Esophagus muscularis mucosa (tissue), 4 donors: Measurements from ENCODE around the gene CPEB3. TPM values are rescaled to one million over a fixed set of nuclear protein-coding genes. Genes with fewer than 3 reads are reported as not detected.

ENCODE experiments used
- DNase-seq: peaks from one replicate; pipeline ENCODE4 v3.0.0-alpha.2; 2017; ENCODE audit errors: extremely low spot score
- H3K27ac ChIP-seq, 4 donors: fragments of 200-600 bp; sonication (generic); replicated peaks in 1 of 4; 1 replicate in 3 of 4; 2 replicates in 1 of 4; pipeline ENCODE4 v1.5.1; 2016 to 2019; ENCODE audit warnings: mild to moderate bottlenecking in 1 of 4
- H3K27me3 ChIP-seq, 4 donors: fragments of 200-600 bp; sonication (generic); one replicate each; pipeline versions ENCODE4 v1.5.1 to v1.6.0; 2016 to 2019
- H3K36me3 ChIP-seq, 4 donors: fragments of 200-600 bp; sonication (generic); one replicate each; pipeline ENCODE4 v1.5.1; 2016 to 2019
- H3K4me1 ChIP-seq, 4 donors: fragments of 200-600 bp; sonication (generic); one replicate each; pipeline ENCODE4 v1.5.1; 2016 to 2019
- H3K4me3 ChIP-seq, 4 donors: fragments of 200-600 bp; sonication (generic); 1 replicate in 2 of 4; 2 replicates in 2 of 4; pipeline ENCODE4 v1.5.1; 2016 to 2019; ENCODE audit warnings: mild to moderate bottlenecking in 4 of 4, moderate library complexity in 1 of 4
- H3K9me3 ChIP-seq, 4 donors: fragments of 200-600 bp; sonication (generic); 1 replicate in 3 of 4; 2 replicates in 1 of 4; pipeline ENCODE4 v1.5.1; 2016 to 2019
- EP300 ChIP-seq: sonication (generic); formaldehyde crosslinking; IDR thresholded peaks from one replicate; pipeline ENCODE4 v1.6.1; 2017; ENCODE audit warnings: antibody characterized with exemption
- POLR2A ChIP-seq: fragments of 450-650 bp; IDR thresholded peaks from one replicate; pipeline ENCODE4 v1.6.1; 2017; ENCODE audit warnings: antibody characterized with exemption, moderate library complexity, mild to moderate bottlenecking, low read depth
- POLR2AphosphoS5 ChIP-seq, 2 donors: sonication (generic); formaldehyde crosslinking; IDR thresholded peaks; one replicate each; pipeline ENCODE4 v1.6.1; 2017; ENCODE audit warnings: antibody characterized with exemption in 2 of 2
- WGBS: methylation state at CpG from one replicate; pipeline ENCODE4 v1.1.5; 2018; 5-methylcytosine and 5-hydroxymethylcytosine counted together
- intact Hi-C: fragments of 100-400 bp; cut with DNase I; formaldehyde crosslinking; loops from one replicate; pipeline ENCODE4 v1.15.1; 2023
- total RNA-seq, 4 donors: library from RNA; depleted of rRNA; stranded (reverse); fragments of >200 nt; gene quantifications; one replicate each; pipeline versions ENCODE4 v1.1.0 to v1.2.1, GENCODE V29; 2016
- TF ChIP-seq, protein P1 (sequence below), 3 experiments: fragments of 200-600 bp in 2 of 3; fragments of 450-650 bp in 1 of 3; sonication (generic) in 2 of 3; IDR thresholded peaks; one replicate each; pipeline ENCODE4 v1.5.1; 2017 to 2019; ENCODE audit warnings: antibody characterized with exemption in 3 of 3, mild to moderate bottlenecking in 2 of 3, moderate library complexity in 1 of 3

Gene CPEB3
- total RNA-seq, 4 donors from 2014 or later: 6.8 to 11.0 (median 10.4) TPM

- H3K4me1 ChIP-seq: peaks cover 11 to 44% (median 28%) of the 10 kb centered on the region in 4 donors
- peak overlapping the region; percentile 93 to 98 (median 94) for H3K27ac ChIP-seq
- H3K9me3 ChIP-seq: no peaks in the 10 kb centered on the region
- no peaks in the 10 kb centered on the region for H3K27me3 ChIP-seq
- DNase-seq: peak; percentile 93
- WGBS: 1% methylated on average over 8 of the region's 17 CpGs
- H3K36me3 ChIP-seq: peaks cover 0 to 16% (median 3%) of the 10 kb centered on the region in 4 donors
- intact Hi-C loops: loop anchor here (2.0 kb wide), 2 partner anchors 51 to 205 kb away; no protein-coding TSS in a partner anchor
- TF ChIP-seq EP300: no peak
- TF ChIP-seq, protein P1, sequence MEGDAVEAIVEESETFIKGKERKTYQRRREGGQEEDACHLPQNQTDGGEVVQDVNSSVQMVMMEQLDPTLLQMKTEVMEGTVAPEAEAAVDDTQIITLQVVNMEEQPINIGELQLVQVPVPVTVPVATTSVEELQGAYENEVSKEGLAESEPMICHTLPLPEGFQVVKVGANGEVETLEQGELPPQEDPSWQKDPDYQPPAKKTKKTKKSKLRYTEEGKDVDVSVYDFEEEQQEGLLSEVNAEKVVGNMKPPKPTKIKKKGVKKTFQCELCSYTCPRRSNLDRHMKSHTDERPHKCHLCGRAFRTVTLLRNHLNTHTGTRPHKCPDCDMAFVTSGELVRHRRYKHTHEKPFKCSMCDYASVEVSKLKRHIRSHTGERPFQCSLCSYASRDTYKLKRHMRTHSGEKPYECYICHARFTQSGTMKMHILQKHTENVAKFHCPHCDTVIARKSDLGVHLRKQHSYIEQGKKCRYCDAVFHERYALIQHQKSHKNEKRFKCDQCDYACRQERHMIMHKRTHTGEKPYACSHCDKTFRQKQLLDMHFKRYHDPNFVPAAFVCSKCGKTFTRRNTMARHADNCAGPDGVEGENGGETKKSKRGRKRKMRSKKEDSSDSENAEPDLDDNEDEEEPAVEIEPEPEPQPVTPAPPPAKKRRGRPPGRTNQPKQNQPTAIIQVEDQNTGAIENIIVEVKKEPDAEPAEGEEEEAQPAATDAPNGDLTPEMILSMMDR (IDR thresholded peaks at IDR 0.05): peak; percentile 50 to 59 (median 54)
- no peak for TF ChIP-seq POLR2AphosphoS5 (IDR thresholded peaks at IDR 0.05)
- peak overlapping the region; percentile 83 to 97 (median 88) for H3K4me3 ChIP-seq
Observed at GRCh38 chr10:92291921-92292845, 1.3 kb upstream of the CPEB3 start.

GRCh38 chr10:92291616-92291865 is 663 bp upstream of the CPEB3 start:
- no peak for DNase-seq
- H3K27ac ChIP-seq: peak overlapping the region; percentile 93 to 98 (median 94)
- intact Hi-C loops: loop anchor here (2.0 kb wide), 1 partner anchor 51 kb away; no protein-coding TSS in a partner anchor
- H3K36me3 ChIP-seq: peaks cover 0 to 16% (median 3%) of the 10 kb centered on the region in 4 donors
- no peaks in the 10 kb centered on the region for H3K27me3 ChIP-seq
- H3K4me1 ChIP-seq: peaks cover 11 to 44% (median 30%) of the 10 kb centered on the region in 4 donors
- no peak for TF ChIP-seq EP300
- peak overlapping the region; percentile 83 to 97 (median 88) for H3K4me3 ChIP-seq
- no peaks in the 10 kb centered on the region for H3K9me3 ChIP-seq
- 2% methylated on average over 8 of the region's 10 CpGs for WGBS

DNA sequence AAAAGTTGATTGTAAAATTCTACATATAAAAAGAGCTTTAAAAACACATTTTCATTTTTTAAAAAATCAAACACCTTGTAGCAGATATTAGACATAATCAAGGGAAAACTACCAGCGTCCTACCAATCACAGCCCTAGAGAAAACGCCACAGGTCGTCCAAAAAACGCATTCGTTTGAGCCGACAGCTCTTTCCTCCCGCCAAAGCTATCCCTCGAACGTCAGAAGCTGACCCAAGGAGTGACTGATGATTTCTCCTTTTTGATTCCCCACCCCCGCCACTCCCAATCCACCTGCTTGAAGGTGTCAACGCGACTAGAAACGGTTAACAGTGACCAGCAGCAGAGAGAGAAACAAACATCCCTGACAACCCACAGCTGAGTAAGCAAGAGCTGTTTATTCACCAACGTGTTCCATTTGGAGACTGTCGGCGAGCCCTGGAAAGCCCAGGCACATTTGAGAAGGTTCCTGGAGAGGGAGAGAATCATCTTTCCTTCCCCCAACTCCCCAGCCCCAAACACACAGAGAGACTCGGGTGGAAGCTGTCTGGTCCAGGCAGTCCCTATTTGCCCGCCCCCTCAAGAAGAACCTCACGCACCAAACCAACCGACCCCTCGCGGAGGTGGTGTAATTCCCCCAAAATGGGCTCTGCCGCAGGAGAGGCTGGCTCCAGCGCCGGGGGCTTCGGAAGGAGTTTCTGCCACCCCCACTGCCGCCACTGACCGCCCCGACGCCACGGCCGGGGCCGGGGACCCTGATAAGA is 622 bp downstream of the CPEB3 start:
- TF ChIP-seq EP300 (no peak), POLR2AphosphoS5 (IDR thresholded peaks at IDR 0.05) (no peak), POLR2A (no peak)
- TF ChIP-seq, protein P1 (IDR thresholded peaks at IDR 0.05): no peak
- Histone ChIP-seq H3K9me3 (no peaks in the 10 kb centered on the region), H3K27me3 (no peaks in the 10 kb centered on the region), H3K4me3 (peak overlapping the region; percentile 83 to 97 (median 88)), H3K36me3 (peaks cover 0 to 16% (median 3%) of the 10 kb centered on the region in 4 donors), H3K4me1 (peaks cover 11 to 45% (median 41%) of the 10 kb centered on the region in 4 donors), H3K27ac (peak overlapping the region; percentile 93 to 98 (median 94))
- peak; percentile 92 for DNase-seq
- under 1% methylated on average over 30 of the region's 33 CpGs for WGBS
- intact Hi-C loops: loop anchor here (2.0 kb wide), 1 partner anchor 49 kb away; no protein-coding TSS in a partner anchor

DNA sequence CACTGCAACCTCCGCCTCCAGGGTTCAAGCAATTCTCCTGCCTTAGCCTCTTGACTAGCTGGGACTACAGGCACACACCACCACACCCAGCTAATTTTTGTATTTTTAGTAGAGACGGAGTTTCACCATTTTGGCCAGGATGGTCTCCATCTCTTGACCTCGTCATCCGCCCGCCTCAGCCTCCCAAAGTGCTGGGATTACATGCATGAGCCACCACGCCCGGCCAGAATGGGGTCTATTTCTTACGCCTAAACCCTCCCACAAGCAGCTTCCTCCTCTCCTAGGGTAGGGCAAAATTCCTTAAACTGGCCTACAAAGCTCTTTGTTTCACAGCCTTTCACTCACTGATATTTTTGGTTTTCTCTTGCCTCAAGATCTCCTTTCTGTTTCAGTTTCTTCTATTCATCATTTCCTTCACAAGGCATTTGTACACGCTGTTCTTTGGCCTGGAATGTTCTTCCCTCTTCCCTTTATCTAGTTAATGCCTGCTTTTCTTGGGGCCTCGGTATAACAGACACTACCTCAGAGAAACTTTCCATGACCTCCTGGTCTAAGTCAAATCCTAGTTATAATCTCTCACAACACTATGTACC is 6.7 kb downstream of the CPEB3 start:
- H3K27ac ChIP-seq: peak overlapping the region; percentile 77 to 88 (median 80)
- peaks cover 6 to 53% (median 48%) of the 10 kb centered on the region in 4 donors for H3K4me1 ChIP-seq
- TF ChIP-seq, protein P1 (IDR thresholded peaks at IDR 0.05): no peak
- TF ChIP-seq EP300 (peak; percentile 42), POLR2A (no peak), POLR2AphosphoS5 (IDR thresholded peaks at IDR 0.05) (peak; percentile 15 to 61)
- intact Hi-C loops: no loop called here
- no peaks in the 10 kb centered on the region for H3K36me3 ChIP-seq
- peak overlapping the region in 3 of 4 donors; percentile 9 to 26 (median 22) for H3K4me3 ChIP-seq
- no peaks in the 10 kb centered on the region for H3K9me3 ChIP-seq
- WGBS: 66% methylated on average over 10 of the region's 10 CpGs
- no peak for DNase-seq
- no peaks in the 10 kb centered on the region for H3K27me3 ChIP-seq
